Upper lobe of left lung (tissue), 4 donors: ENCODE data around the gene GSN.

ENCODE experiments used
- CTCF ChIP-seq, 6 experiments: fragments of 450-650 bp in 4 of 6; fragments of 200-600 bp in 2 of 6; sonication (generic) in 2 of 6; IDR thresholded peaks; one replicate each; pipeline ENCODE4 v1.5.1; 2016 to 2019; ENCODE audit warnings: antibody characterized with exemption in 6 of 6
- POLR2AphosphoS5 ChIP-seq, 2 donors: sonication (generic); formaldehyde crosslinking; IDR thresholded peaks; one replicate each; pipeline ENCODE4 v1.5.1; 2017; ENCODE audit warnings: antibody characterized with exemption in 2 of 2

GRCh38 chr9:121371495-121372061 lies 103.6 kb downstream of the GSN start:
- TF ChIP-seq CTCF (IDR thresholded peaks at IDR 0.05) (no peak), POLR2AphosphoS5 (IDR thresholded peaks at IDR 0.05) (no peak)
